ENCODE results near the gene AFG3L2. TPM values are rescaled to one million over a fixed set of nuclear protein-coding genes. Genes with fewer than 3 reads are reported as not detected.
A peak's percentile ranks its signal among the peaks of the same experiment; 100 is the strongest.

Gene AFG3L2
- total and polyA plus RNA-seq, 9 of the 15 experiments (the other 6 are each of a cell fraction or from before 2014, with no cell fraction given) = 24.1 to 109 (median 84.0) TPM

DNA sequence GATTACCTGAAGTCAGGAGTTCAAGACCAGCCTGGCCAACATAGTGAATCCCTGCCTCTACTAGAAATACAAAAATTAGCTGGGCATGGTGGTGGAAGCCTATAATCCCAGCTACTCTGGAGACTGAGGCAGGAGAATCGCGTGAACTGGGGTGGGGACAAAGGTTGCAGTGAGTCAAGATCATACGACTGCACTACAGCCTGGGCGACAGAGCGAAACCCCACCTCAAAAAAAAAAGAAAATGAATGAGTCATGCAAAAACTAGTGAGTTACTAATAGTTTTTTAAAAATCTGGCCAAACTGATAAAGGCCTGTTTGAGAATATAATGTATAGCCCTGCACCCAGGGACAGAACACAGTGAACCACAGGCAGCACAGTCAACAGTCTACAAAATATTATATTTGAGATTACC lies 17.5 kb downstream of the AFG3L2 start (continued):
- TF ChIP-seq, protein P1, sequence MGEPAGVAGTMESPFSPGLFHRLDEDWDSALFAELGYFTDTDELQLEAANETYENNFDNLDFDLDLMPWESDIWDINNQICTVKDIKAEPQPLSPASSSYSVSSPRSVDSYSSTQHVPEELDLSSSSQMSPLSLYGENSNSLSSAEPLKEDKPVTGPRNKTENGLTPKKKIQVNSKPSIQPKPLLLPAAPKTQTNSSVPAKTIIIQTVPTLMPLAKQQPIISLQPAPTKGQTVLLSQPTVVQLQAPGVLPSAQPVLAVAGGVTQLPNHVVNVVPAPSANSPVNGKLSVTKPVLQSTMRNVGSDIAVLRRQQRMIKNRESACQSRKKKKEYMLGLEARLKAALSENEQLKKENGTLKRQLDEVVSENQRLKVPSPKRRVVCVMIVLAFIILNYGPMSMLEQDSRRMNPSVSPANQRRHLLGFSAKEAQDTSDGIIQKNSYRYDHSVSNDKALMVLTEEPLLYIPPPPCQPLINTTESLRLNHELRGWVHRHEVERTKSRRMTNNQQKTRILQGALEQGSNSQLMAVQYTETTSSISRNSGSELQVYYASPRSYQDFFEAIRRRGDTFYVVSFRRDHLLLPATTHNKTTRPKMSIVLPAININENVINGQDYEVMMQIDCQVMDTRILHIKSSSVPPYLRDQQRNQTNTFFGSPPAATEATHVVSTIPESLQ (CRISPR knock-in tag; IDR thresholded peaks at IDR 0.05) = no peak
- no peak for TF ChIP-seq ZNF134 (CRISPR knock-in tag; conservative IDR thresholded peaks at IDR 0.05)
- no peak for TF ChIP-seq ESRRA (IDR thresholded peaks at IDR 0.05; ENCODE audit: borderline replicate concordance, low read depth)
- TF ChIP-seq MYBL2 (IDR thresholded peaks at IDR 0.05; ENCODE audit: low read depth) = no peak
- TF ChIP-seq MYBL2 (CRISPR knock-in tag; IDR thresholded peaks at IDR 0.05; ENCODE audit: borderline replicate concordance) = no peak
- TF ChIP-seq HOXB6 (CRISPR knock-in tag; IDR thresholded peaks at IDR 0.05; ENCODE audit: borderline replicate concordance) = no peak
- 0 out of 2 replicates have a peak, but pooled peaks have one; percentile 54 for TF ChIP-seq ZNF23 (CRISPR knock-in tag; IDR thresholded peaks at IDR 0.05)
- TF ChIP-seq TRIM28 (IDR thresholded peaks at IDR 0.05) = no peak
- TF ChIP-seq TCF7 (IDR thresholded peaks at IDR 0.05; ENCODE audit: borderline replicate concordance) = no peak
- TF ChIP-seq FOXK2 (conservative IDR thresholded peaks at IDR 0.05 in 1 of 2, IDR thresholded peaks at IDR 0.05 in 1 of 2; ENCODE audit: low read depth in 2 of 2) = no peak
- no peak for TF ChIP-seq NCOA2 (IDR thresholded peaks at IDR 0.05; ENCODE audit: partially characterized antibody in 2 of 2)
- TF ChIP-seq, protein P2, sequence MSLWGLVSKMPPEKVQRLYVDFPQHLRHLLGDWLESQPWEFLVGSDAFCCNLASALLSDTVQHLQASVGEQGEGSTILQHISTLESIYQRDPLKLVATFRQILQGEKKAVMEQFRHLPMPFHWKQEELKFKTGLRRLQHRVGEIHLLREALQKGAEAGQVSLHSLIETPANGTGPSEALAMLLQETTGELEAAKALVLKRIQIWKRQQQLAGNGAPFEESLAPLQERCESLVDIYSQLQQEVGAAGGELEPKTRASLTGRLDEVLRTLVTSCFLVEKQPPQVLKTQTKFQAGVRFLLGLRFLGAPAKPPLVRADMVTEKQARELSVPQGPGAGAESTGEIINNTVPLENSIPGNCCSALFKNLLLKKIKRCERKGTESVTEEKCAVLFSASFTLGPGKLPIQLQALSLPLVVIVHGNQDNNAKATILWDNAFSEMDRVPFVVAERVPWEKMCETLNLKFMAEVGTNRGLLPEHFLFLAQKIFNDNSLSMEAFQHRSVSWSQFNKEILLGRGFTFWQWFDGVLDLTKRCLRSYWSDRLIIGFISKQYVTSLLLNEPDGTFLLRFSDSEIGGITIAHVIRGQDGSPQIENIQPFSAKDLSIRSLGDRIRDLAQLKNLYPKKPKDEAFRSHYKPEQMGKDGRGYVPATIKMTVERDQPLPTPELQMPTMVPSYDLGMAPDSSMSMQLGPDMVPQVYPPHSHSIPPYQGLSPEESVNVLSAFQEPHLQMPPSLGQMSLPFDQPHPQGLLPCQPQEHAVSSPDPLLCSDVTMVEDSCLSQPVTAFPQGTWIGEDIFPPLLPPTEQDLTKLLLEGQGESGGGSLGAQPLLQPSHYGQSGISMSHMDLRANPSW (CRISPR knock-in tag; IDR thresholded peaks at IDR 0.05) = no peak
- TF ChIP-seq SAFB2 (IDR thresholded peaks at IDR 0.05; ENCODE audit: borderline replicate concordance, low read depth, low read length, severe bottlenecking) = no peak
- TF ChIP-seq U2AF2 (optimal IDR thresholded peaks at IDR 0.05; ENCODE audit: low read depth, low read length) = no peak
- no peak for TF ChIP-seq PHTF2 (CRISPR knock-in tag; IDR thresholded peaks at IDR 0.05)
- no peak for TF ChIP-seq ZNF695 (CRISPR knock-in tag; IDR thresholded peaks at IDR 0.05)
- no peak for TF ChIP-seq KAT2B (IDR thresholded peaks at IDR 0.05; ENCODE audit: low read depth, low read length)
- TF ChIP-seq RNF2 (IDR thresholded peaks at IDR 0.05) = no peak
- no peak for TF ChIP-seq ZNF707 (CRISPR knock-in tag; conservative IDR thresholded peaks at IDR 0.05)
- no peak for TF ChIP-seq ZC3H11A (IDR thresholded peaks at IDR 0.05; ENCODE audit: low read depth, low read length)
- TF ChIP-seq HDAC6 (IDR thresholded peaks at IDR 0.05; ENCODE audit: low read depth, low read length) = no peak
- peak; percentile 76 for TF ChIP-seq SMARCC2 (IDR thresholded peaks at IDR 0.05; ENCODE audit: low read depth)
- TF ChIP-seq, protein P3, sequence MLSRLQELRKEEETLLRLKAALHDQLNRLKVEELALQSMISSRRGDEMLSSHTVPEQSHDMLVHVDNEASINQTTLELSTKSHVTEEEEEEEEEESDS (CRISPR knock-in tag; IDR thresholded peaks at IDR 0.05) = no peak
- TF ChIP-seq PPARD (CRISPR knock-in tag; IDR thresholded peaks at IDR 0.05) = no peak
- TF ChIP-seq NR2C1 (IDR thresholded peaks at IDR 0.05) = peak; percentile 61; the same call in 1 of the 2 replicates
- peak; percentile 59; the same call in 1 of the 2 replicates for TF ChIP-seq NR2C1 (tag; IDR thresholded peaks at IDR 0.05)
- no peak for TF ChIP-seq ZNF24 (IDR thresholded peaks at IDR 0.05)
- TF ChIP-seq CHCHD3 (CRISPR knock-in tag; IDR thresholded peaks at IDR 0.05) = no peak
- no peak for TF ChIP-seq MECOM (CRISPR knock-in tag; IDR thresholded peaks at IDR 0.05)
- TF ChIP-seq EP300 (IDR thresholded peaks at IDR 0.05; ENCODE audit: low read length) = peak; percentile 57; the same call in 1 of the 2 replicates
